Stimulated activated CD8-positive, alpha-beta memory T cell treated with anti-CD3 and anti-CD28 coated beads, Interleukin-12 subunit alpha, Interleukin-12 subunit beta, amount 100 ng/mL, for 1 hour (primary cell): Measurements from ENCODE around the gene TP53TG3B.
"Not testable (repeated sequence)": the region's sequence is repeated elsewhere in the genome, so short reads cannot be mapped to it uniquely, and the experiment has no call there.

Source experiments
- DNase-seq: peaks from one replicate; pipeline ENCODE4 v3.0.0-alpha.2; 2020; ENCODE audit warnings: low read depth

Gene TP53TG3B, protein sequence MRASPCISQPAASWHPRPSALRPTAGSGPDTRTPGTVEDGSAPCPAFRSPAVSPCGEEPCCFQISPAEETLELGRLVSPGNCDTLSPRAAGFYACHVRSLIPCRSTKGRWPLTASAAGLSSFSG

DNA sequence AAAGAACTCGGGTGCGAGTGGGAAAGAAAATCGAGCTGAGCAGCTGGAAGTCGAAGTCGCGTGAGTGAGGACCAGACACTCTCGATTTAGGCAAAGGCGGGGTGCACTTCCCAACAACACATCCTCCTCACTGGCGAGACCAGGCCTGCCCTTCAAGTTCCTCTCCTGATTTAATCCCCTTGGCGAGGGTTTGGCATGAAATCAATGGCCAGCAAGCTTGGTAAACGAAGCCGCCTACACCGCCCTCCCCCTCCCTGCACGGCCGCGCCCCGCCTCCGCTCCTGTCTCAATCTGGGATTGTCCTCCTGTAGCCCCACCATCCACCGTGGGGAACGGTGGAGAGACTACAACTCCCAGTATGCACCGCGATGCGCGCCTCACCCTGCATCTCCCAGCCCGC is at the start of gene TP53TG3B:
Gene TP53TG3B (plus strand): TSS at position 301 of the 400 bp plus-strand sequence. CDS start 68 bp downstream, at position 369.
- DNase-seq = not testable (repeated sequence)

DNA sequence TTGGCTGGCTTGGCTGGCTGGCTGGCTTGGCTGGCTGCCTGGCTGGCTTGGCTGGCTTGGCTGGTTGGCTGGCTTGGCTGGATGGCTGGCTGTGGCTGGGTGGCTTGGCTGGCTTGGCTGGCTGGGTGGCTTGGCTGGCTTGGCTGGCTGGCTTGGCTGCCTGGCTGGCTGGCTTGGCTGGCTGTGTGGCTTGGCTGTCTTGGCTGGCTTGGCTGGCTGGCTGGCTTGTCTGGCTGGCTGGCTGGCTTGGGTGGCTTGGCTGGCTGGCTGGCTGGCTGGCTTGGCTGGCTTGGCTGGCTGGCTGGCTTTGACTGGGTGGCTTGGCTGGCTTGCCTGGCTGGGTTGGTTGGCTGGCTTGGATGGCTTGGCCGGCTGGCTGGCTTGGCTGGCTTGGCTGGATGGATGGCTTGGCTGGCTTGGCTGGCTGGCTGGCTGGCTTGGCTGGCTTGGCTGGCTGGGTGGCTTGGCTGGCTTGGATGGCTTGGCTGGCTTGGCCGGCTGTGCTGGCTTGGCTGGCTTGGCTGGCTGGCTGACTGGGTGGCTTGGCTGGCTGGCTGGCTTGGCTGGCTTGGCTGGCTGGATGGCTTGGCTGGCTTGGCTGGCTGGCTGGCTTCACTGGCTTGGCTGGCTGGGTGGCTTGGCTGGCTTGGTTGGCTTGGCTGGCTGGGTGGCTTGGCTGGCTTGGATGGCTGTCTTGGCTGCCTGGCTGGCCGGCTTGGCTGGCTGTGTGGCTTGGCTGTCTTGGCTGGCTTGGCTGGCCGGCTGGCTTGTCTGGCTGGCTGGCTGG is 24.2 kb upstream of the TP53TG3B start:
- DNase-seq = peak; percentile 21

DNA sequence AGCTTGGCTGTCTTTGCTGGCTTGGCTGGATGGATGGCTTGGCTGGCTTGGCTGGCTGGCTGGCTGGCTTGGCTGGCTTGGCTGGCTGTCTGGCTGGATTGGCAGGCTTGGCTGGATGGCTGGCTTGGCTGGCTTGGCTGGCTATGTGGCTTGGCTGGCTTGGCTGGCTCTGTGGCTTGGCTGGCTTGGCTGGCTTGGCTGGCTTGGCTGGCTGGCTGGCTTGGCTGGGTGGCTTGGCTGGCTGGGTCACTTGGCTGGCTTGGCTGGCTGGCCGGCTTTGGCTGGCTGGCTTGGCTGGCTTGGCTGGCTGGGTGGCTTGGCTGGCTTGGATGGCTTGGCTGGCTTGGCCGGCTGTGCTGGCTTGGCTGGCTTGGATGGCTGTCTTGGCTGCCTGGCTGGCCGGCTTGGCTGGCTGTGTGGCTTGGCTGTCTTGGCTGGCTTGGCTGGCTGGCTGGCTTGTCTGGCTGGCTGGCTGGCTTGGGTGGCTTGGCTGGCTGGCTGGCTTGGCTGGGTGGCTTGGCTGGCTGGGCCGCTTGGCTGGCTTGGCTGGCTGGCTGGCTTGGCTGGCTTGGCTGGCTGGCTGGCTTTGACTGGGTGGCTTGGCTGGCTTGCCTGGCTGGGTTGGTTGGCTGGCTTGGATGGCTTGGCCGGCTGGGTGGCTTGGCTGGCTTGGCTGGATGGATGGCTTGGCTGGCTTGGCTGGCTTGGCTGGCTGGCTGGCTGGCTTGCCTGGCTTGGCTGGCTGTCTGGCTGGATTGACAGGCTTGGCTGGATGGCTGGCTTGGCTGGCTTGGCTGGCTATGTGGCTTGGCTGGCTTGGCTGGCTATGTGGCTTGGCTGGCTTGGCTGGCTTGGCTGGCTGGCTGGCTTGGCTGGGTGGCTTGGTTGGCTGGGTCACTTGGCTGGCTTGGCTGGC is 22.8 kb upstream of the TP53TG3B start:
- peak; percentile 2 for DNase-seq

DNA sequence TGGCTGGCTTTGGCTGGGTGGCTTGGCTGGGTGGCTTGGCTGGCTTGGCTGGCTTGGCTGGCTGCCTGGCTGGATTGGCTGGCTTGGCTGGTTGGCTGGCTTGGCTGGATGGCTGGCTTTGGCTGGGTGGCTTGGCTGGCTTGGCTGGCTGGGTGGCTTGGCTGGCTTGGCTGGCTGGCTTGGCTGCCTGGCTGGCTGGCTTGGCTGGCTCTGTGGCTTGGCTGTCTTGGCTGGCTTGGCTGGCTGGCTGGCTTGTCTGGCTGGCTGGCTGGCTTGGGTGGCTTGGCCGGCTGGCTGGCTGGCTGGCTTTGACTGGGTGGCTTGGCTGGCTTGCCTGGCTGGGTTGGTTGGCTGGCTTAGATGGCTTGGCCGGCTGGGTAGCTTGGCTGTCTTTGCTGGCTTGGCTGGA is 22.1 kb upstream of the TP53TG3B start:
- not testable (repeated sequence) for DNase-seq

DNA sequence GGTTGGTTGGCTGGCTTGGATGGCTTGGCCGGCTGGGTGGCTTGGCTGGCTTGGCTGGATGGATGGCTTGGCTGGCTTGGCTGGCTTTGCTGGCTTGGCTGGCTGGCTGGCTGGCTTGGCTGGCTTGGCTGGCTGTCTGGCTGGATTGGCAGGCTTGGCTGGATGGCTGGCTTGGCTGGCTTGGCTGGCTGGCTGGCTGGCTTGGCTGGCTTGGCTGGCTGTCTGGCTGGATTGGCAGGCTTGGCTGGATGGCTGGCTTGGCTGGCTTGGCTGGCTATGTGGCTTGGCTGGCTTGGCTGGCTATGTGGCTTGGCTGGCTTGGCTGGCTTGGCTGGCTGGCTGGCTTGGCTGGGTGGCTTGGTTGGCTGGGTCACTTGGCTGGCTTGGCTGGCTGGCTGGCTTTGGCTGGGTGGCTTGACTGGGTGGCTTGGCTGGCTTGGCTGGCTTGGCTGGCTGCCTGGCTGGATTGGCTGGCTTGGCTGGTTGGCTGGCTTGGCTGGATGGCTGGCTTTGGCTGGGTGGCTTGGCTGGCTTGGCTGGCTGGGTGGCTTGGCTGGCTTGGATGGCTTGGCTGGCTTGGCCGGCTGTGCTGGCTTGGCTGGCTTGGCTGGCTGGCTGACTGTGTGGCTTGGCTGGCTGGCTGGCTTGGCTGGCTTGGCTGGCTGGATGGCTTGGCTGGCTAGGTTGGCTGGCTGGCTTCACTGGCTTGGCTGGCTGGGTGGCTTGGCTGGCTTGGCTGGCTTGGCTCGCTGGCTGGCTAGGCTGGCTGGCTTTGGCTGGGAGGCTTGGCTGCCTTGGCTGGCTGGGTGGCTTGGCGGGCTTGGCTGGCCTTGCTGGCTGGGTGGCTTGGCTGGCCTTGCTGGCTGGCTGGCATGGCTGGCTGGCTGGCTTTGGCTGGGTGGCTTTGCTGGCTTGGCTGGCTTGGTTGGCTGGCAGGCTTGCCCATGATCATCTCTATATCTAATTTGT is 21.3 kb upstream of the TP53TG3B start:
- peak; percentile 6 for DNase-seq
